ENCODE measurements around the gene LRP11.

DNA sequence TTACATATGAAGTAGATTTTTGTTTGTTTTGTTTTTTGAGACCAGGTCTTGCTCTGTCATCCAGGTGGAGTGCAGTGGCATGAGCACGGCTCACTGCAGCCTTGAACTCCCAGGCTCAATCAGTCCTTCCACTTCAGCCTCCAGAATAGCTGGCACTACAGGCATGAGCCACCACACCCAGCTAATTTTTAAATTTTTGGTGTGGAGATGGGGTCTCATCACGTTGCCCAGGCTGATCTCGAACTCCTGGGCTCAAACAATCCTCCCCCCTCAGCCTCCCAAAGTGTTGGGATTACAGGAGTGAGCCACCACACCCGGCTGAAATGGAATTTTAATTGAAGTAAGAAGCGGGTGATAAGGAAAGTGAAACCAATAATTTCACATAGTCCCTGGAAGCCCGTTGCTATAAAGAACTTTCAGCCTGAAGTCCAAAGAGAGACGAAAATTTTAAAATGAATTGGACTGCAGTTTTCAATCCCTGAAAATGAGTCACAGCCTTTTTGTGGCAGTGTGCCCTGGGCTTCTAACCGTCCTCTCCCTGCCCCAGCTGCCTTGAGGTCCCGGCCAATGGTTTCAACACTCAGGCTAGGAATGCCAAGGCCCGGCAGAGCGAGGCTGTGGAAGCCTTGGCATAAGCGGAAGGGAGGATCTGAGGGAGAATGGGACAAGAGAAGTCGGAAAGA lies 33.0 kb upstream of the LRP11 start:
- no peak for TF ChIP-seq TAF1 (IDR thresholded peaks at IDR 0.05; ENCODE audit: borderline replicate concordance, low read depth, low read length)
- no peak for TF ChIP-seq CTCF (IDR thresholded peaks at IDR 0.05 in 2 of 3, conservative IDR thresholded peaks at IDR 0.05 in 1 of 3; ENCODE audit: control insufficient read depth in 2 of 3, extremely low read depth in 1 of 3, insufficient read depth in 1 of 3, low read depth in 3 of 3, low read length in 3 of 3)
- TF ChIP-seq HDAC2 (IDR thresholded peaks at IDR 0.05), result no peak
- no peak for TF ChIP-seq TCF12 (IDR thresholded peaks at IDR 0.05; ENCODE audit: low read depth, low read length)
